ENCODE data around the gene GJA4. TPM values are rescaled to one million over a fixed set of nuclear protein-coding genes. Genes with fewer than 3 reads are reported as not detected.

GJA4 gene
- total RNA-seq, 1 donor from 2014 or later = 11.6 TPM

DNA sequence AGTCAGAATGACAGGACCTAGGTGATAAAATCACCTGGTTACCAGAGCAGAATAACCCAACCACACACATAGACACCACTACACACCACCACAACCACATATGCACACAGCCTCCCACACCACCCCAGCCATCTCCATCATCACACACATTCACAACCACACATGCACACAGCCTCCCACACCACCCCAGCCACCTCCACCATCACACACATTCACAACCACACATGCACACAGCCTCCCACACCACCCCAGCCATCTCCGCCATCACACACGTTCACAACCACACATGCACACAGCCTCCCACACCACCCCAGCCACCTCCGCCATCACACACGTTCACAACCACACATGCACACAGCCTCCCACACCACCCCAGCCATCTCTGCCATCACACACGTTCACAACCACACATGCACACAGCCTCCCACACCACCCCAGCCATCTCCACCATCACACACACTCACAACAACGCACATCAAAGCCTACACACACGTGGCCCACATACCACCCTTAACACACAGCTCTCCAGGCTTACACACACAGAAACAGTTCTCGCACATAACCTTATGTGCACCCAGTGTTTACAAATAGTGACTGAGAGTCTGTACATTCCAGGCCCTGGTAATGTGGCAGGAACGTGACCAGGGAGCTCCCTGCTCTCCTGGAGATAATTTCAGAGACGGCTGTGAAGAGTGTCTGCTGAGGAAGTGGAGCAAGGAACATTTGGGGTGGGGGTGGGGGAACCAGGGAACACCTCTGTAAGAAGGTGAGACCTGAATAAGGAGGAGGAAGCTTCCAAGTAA is 15.1 kb upstream of the GJA4 start:
- no peak for DNase-seq (ENCODE audit: low spot score)
- no peaks in the 10 kb centered on the region for H3K9me3 Mint-ChIP-seq (ENCODE audit: low read depth)
- H3K4me3 Mint-ChIP-seq (ENCODE audit: unreplicated experiment) = no peak overlapping the region
- no peak overlapping the region for H3K27ac Mint-ChIP-seq (ENCODE audit: unreplicated experiment)
- TF ChIP-seq, protein P1, sequence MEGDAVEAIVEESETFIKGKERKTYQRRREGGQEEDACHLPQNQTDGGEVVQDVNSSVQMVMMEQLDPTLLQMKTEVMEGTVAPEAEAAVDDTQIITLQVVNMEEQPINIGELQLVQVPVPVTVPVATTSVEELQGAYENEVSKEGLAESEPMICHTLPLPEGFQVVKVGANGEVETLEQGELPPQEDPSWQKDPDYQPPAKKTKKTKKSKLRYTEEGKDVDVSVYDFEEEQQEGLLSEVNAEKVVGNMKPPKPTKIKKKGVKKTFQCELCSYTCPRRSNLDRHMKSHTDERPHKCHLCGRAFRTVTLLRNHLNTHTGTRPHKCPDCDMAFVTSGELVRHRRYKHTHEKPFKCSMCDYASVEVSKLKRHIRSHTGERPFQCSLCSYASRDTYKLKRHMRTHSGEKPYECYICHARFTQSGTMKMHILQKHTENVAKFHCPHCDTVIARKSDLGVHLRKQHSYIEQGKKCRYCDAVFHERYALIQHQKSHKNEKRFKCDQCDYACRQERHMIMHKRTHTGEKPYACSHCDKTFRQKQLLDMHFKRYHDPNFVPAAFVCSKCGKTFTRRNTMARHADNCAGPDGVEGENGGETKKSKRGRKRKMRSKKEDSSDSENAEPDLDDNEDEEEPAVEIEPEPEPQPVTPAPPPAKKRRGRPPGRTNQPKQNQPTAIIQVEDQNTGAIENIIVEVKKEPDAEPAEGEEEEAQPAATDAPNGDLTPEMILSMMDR (IDR thresholded peaks at IDR 0.05) = no peak
- peaks cover 36% of the 10 kb centered on the region for H3K27me3 Mint-ChIP-seq (ENCODE audit: low read depth)
- peaks cover 7% of the 10 kb centered on the region for H3K4me1 Mint-ChIP-seq (ENCODE audit: low read depth)
- no peaks in the 10 kb centered on the region for H3K36me3 Mint-ChIP-seq (ENCODE audit: low read depth)

DNA sequence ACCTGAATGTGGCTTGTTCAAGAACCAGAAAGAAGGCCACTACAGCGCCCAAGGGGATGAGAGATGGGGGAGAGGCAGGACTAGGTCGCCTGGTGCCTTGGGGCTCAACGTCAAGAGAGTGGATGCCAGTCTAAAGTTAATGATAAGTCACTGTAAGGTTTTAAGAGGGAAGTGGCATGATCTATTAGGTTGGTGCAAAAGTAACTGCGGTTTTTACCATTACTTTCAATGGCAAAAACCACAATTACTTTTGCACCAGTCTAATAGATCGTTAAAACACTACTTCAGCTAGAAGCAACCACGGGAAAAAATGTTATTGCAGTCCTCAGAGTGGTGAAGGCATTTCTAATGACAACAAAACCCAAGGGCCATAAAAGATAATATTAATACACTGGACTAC is 14.4 kb upstream of the GJA4 start:
- Mint-ChIP-seq H3K27ac (ENCODE audit: unreplicated experiment) (no peak overlapping the region), H3K4me1 (ENCODE audit: low read depth) (peaks cover 7% of the 10 kb centered on the region), H3K36me3 (ENCODE audit: low read depth) (no peaks in the 10 kb centered on the region), H3K27me3 (ENCODE audit: low read depth) (peaks cover 36% of the 10 kb centered on the region), H3K9me3 (ENCODE audit: low read depth) (no peaks in the 10 kb centered on the region), H3K4me3 (ENCODE audit: unreplicated experiment) (no peak overlapping the region)
- TF ChIP-seq, protein P1 (IDR thresholded peaks at IDR 0.05) = no peak
- DNase-seq (ENCODE audit: low spot score) = no peak

DNA sequence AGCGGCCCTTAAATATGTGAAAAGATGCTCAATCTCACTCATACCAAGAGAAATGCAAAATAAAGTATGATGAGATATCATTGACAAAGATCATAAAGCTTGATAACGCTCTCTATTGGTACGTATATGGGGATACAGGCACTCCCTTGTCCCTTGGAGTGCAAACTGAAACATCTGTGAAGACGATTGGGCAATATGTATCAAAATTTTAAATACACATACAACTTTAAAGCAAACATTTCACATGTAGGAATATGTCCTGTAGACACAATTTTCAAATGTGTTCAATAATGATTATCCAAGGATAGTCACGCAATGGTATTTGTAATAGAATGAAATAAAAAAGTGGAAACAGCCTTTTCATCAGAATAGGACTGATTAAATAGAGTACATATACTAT is 13.8 kb upstream of the GJA4 start:
- Mint-ChIP-seq H3K27ac (ENCODE audit: unreplicated experiment) (no peak overlapping the region), H3K27me3 (ENCODE audit: low read depth) (peaks cover 37% of the 10 kb centered on the region), H3K9me3 (ENCODE audit: low read depth) (no peaks in the 10 kb centered on the region), H3K4me1 (ENCODE audit: low read depth) (peaks cover 7% of the 10 kb centered on the region), H3K36me3 (ENCODE audit: low read depth) (no peaks in the 10 kb centered on the region), H3K4me3 (ENCODE audit: unreplicated experiment) (no peak overlapping the region)
- DNase-seq (ENCODE audit: low spot score) = no peak
- TF ChIP-seq, protein P1 (IDR thresholded peaks at IDR 0.05) = no peak

DNA sequence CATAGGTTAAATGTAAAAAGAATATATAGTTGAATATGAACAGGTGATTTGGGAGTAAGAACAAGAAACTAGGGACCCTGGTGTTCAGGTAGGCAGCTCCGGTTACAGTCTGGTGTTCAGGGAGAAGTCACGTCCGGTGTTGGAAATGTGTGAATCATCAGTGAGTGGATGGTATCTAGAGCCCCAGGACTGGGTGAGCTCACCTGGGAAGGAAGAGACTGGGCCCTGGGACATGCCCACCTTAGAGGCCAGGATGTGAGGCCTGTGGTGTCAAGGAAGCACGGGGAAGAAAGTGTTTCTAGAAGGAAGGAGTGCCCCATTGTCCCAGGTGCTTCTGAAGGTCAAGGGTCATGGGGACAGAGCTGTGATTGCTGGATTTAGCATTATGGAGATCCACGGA is 13.3 kb upstream of the GJA4 start:
- DNase-seq (ENCODE audit: low spot score) = no peak
- H3K27me3 Mint-ChIP-seq (ENCODE audit: low read depth) = peaks cover 37% of the 10 kb centered on the region
- H3K9me3 Mint-ChIP-seq (ENCODE audit: low read depth) = no peaks in the 10 kb centered on the region
- H3K27ac Mint-ChIP-seq (ENCODE audit: unreplicated experiment) = no peak overlapping the region
- TF ChIP-seq, protein P1 (IDR thresholded peaks at IDR 0.05) = no peak
- peaks cover 7% of the 10 kb centered on the region for H3K4me1 Mint-ChIP-seq (ENCODE audit: low read depth)
- H3K4me3 Mint-ChIP-seq (ENCODE audit: unreplicated experiment) = no peak overlapping the region
- H3K36me3 Mint-ChIP-seq (ENCODE audit: low read depth) = no peaks in the 10 kb centered on the region

DNA sequence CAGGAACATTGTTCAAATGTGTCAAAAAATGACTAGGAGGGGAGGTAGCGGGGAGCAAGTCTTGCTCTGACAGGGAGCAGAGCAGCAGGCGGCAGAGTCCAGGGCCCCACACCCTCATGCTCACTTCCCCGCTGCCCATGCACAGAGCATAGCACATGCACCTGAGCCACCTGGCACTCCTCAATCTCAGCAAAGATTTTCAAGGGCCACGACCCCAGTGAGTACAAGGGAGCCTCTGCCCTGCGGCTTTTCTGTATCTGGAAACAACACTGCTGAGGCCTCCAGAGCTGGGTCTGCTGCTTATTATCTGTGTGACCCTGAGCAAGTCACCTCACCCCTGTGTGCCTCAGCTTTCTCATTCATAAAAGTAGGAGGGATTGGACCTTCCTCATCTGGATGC is 12.8 kb upstream of the GJA4 start:
- H3K27ac Mint-ChIP-seq (ENCODE audit: unreplicated experiment) = no peak overlapping the region
- no peak overlapping the region for H3K4me3 Mint-ChIP-seq (ENCODE audit: unreplicated experiment)
- DNase-seq (ENCODE audit: low spot score) = no peak
- H3K36me3 Mint-ChIP-seq (ENCODE audit: low read depth) = no peaks in the 10 kb centered on the region
- TF ChIP-seq, protein P1 (IDR thresholded peaks at IDR 0.05) = no peak
- H3K9me3 Mint-ChIP-seq (ENCODE audit: low read depth) = no peaks in the 10 kb centered on the region
- H3K4me1 Mint-ChIP-seq (ENCODE audit: low read depth) = peaks cover 7% of the 10 kb centered on the region
- H3K27me3 Mint-ChIP-seq (ENCODE audit: low read depth) = peaks cover 39% of the 10 kb centered on the region
